HepG2 (cell line): ENCODE data around the gene C16orf54. TPM values are rescaled to one million over a fixed set of nuclear protein-coding genes. Genes with fewer than 3 reads are reported as not detected.

Source experiments
- DNMT1 ChIP-seq: sonication (generic); formaldehyde crosslinking; IDR thresholded peaks from 2 replicates; pipeline ENCODE4 v1.5.1; 2020; ENCODE audit warnings: mild to moderate bottlenecking, missing genetic modification reagents
- EED ChIP-seq: sonication (generic); formaldehyde crosslinking; IDR thresholded peaks from 2 replicates; pipeline ENCODE4 v1.5.0; 2020; ENCODE audit warnings: mild to moderate bottlenecking, missing genetic modification reagents
- HMG20A ChIP-seq: IDR thresholded peaks from 2 replicates; pipeline ENCODE4 v1.6.1; 2016; ENCODE audit warnings: borderline replicate concordance
- HMGA1 ChIP-seq: sonication (generic); formaldehyde crosslinking; conservative IDR thresholded peaks from 2 replicates; pipeline ENCODE4 v1.4.0; 2020; ENCODE audit warnings: missing genetic modification reagents
- IRX3 ChIP-seq: sonication (generic); formaldehyde crosslinking; IDR thresholded peaks from 2 replicates; pipeline ENCODE4 v1.8.1; 2023; ENCODE audit warnings: mild to moderate bottlenecking, low read depth, missing genetic modification reagents, borderline replicate concordance
- MAFG ChIP-seq: sonication (generic); formaldehyde crosslinking; IDR thresholded peaks from 2 replicates; pipeline ENCODE4 v1.5.1; 2020; ENCODE audit warnings: mild to moderate bottlenecking, missing genetic modification reagents
- PREB ChIP-seq: sonication (generic); formaldehyde crosslinking; IDR thresholded peaks from 2 replicates; pipeline ENCODE4 v1.4.0; 2020; ENCODE audit warnings: missing genetic modification reagents
- PTBP1 ChIP-seq: fragments of 200-400 bp; formaldehyde crosslinking; IDR thresholded peaks from 2 replicates; pipeline ENCODE4 v1.6.1; 2018; ENCODE audit warnings: low read length, low read depth; ENCODE audit not compliant: poor library complexity, severe bottlenecking
- SAFB2 ChIP-seq: sonication (generic); formaldehyde crosslinking; IDR thresholded peaks from 2 replicates; pipeline ENCODE4 v1.5.1; 2020; ENCODE audit warnings: missing genetic modification reagents, low read depth, mild to moderate bottlenecking, borderline replicate concordance
- SIN3A ChIP-seq: IDR thresholded peaks from 2 replicates; pipeline ENCODE4 v1.6.1; 2011; ENCODE audit warnings: low read depth, mild to moderate bottlenecking, control low read depth, low read length, borderline replicate concordance
- SMC3 ChIP-seq: IDR thresholded peaks from 2 replicates; pipeline ENCODE4 v1.6.1; 2011; ENCODE audit warnings: low read length, improper control_type of control experiment
- TBX2 ChIP-seq: sonication (generic); formaldehyde crosslinking; IDR thresholded peaks from 2 replicates; pipeline ENCODE4 v1.5.0; 2020; ENCODE audit warnings: missing genetic modification reagents, mild to moderate bottlenecking, borderline replicate concordance
- TBX3 ChIP-seq: fragments of 450-650 bp; IDR thresholded peaks from 2 replicates; pipeline ENCODE4 v1.6.1; 2017; ENCODE audit warnings: antibody characterized with exemption, mild to moderate bottlenecking, inconsistent platforms, borderline replicate concordance
- ZC3H4 ChIP-seq: sonication (generic); formaldehyde crosslinking; IDR thresholded peaks from 2 replicates; pipeline ENCODE4 v1.4.0; 2020; ENCODE audit warnings: missing genetic modification reagents, borderline replicate concordance
- ZKSCAN8 ChIP-seq: IDR thresholded peaks from 2 replicates; pipeline ENCODE4 v1.6.1; 2016; ENCODE audit warnings: borderline replicate concordance, missing genetic modification reagents, missing compliant biosample characterization
- ZNF224 ChIP-seq: sonication (generic); formaldehyde crosslinking; IDR thresholded peaks from 2 replicates; pipeline ENCODE4 v1.5.0; 2020; ENCODE audit warnings: mild to moderate bottlenecking, missing genetic modification reagents
- ZNF232 ChIP-seq: sonication (generic); formaldehyde crosslinking; IDR thresholded peaks from 2 replicates; pipeline ENCODE4 v1.4.0; 2020; ENCODE audit warnings: missing genetic modification reagents, borderline replicate concordance
- ZNF329 ChIP-seq: sonication (generic); formaldehyde crosslinking; IDR thresholded peaks from 2 replicates; pipeline ENCODE4 v1.9.0; 2021; ENCODE audit warnings: low read depth, mild to moderate bottlenecking, missing genetic modification reagents
- ZNF362 ChIP-seq: sonication (generic); formaldehyde crosslinking; IDR thresholded peaks from 2 replicates; pipeline ENCODE4 v1.4.0; 2020; ENCODE audit warnings: missing genetic modification reagents, mild to moderate bottlenecking, borderline replicate concordance
- ZNF484 ChIP-seq: sonication (generic); formaldehyde crosslinking; IDR thresholded peaks from 2 replicates; pipeline ENCODE4 v1.5.1; 2020; ENCODE audit warnings: mild to moderate bottlenecking, low read depth, missing genetic modification reagents, borderline replicate concordance
- ZNF619 ChIP-seq: sonication (generic); formaldehyde crosslinking; IDR thresholded peaks from 2 replicates; pipeline ENCODE4 v1.4.0; 2020; ENCODE audit warnings: mild to moderate bottlenecking, missing genetic modification reagents
- ZNF75D ChIP-seq: sonication (generic); formaldehyde crosslinking; IDR thresholded peaks from 2 replicates; pipeline ENCODE4 v1.8.1; 2023; ENCODE audit warnings: missing genetic modification reagents, mild to moderate bottlenecking, borderline replicate concordance
- ZNF788 ChIP-seq: sonication (generic); formaldehyde crosslinking; IDR thresholded peaks from 2 replicates; pipeline ENCODE4 v1.5.0; 2020; ENCODE audit warnings: mild to moderate bottlenecking, missing genetic modification reagents, borderline replicate concordance
- ZNF816 ChIP-seq: sonication (generic); formaldehyde crosslinking; IDR thresholded peaks from 2 replicates; pipeline ENCODE4 v1.8.0; 2022; ENCODE audit warnings: missing genetic modification reagents, mild to moderate bottlenecking, borderline replicate concordance
- polyA plus RNA-seq, 8 experiments: library from polyadenylated mRNA; depleted of rRNA in 3 of 8; stranded (reverse) in 7 of 8; unstranded in 1 of 8; fragments of >200 nt; fragmentation: Illumina TruSeq in 4 of 8; extraction: Trizol in 4 of 8; gene quantifications; 2 replicates each; pipeline versions ENCODE4 v1.2.1 to v1.2.3, GENCODE V29; 2011 to 2016; ENCODE audit warnings: low read depth in 4 of 8, missing spikeins in 1 of 8, mixed read lengths in 1 of 8; ENCODE audit not compliant: insufficient read depth in 1 of 8
- total RNA-seq, 5 experiments: library from RNA; depleted of rRNA; stranded (reverse); fragments of >200 nt; fragmentation: Illumina TruSeq; extraction: Trizol; gene quantifications; 2 replicates each; pipeline ENCODE4 v1.2.3, GENCODE V29; 2016; ENCODE audit warnings: low read depth in 1 of 5
- TF ChIP-seq, protein P1 (sequence below): sonication (generic); formaldehyde crosslinking; IDR thresholded peaks from 2 replicates; pipeline ENCODE4 v1.5.0; 2020; ENCODE audit warnings: mild to moderate bottlenecking, missing genetic modification reagents, borderline replicate concordance
- TF ChIP-seq, protein P2 (sequence below): sonication (generic); formaldehyde crosslinking; IDR thresholded peaks from 2 replicates; pipeline ENCODE4 v1.8.0; 2022; ENCODE audit warnings: missing genetic modification reagents, mild to moderate bottlenecking, inconsistent platforms, borderline replicate concordance

Gene C16orf54
- total and polyA plus RNA-seq, 2 of the 13 experiments (the other 11 are each of a cell fraction or from before 2014, with no cell fraction given), result not detected

GRCh38 chr16:29784901-29785500 is 39.2 kb upstream of the C16orf54 start (continued):
- TF ChIP-seq, protein P1, sequence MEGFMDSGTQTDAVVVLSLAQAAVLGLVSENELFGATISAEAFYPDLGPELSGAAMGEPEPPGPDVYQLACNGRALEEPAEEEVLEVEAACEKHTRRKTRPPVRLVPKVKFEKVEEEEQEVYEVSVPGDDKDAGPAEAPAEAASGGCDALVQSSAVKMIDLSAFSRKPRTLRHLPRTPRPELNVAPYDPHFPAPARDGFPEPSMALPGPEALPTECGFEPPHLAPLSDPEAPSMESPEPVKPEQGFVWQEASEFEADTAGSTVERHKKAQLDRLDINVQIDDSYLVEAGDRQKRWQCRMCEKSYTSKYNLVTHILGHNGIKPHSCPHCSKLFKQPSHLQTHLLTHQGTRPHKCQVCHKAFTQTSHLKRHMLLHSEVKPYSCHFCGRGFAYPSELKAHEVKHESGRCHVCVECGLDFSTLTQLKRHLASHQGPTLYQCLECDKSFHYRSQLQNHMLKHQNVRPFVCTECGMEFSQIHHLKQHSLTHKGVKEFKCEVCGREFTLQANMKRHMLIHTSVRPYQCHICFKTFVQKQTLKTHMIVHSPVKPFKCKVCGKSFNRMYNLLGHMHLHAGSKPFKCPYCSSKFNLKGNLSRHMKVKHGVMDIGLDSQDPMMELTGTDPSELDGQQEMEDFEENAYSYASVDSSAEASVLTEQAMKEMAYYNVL, result no peak
- TF ChIP-seq ZKSCAN8 (CRISPR knock-in tag), result peak; percentile 60; the same call in 1 of the 2 replicates
- no peak for TF ChIP-seq ZNF75D
- peak; percentile 79 for TF ChIP-seq TBX2 (CRISPR knock-in tag)
- TF ChIP-seq PREB (CRISPR knock-in tag), result no peak
- peak; percentile 74; the same call in 1 of the 2 replicates for TF ChIP-seq ZNF788 (CRISPR knock-in tag)
- TF ChIP-seq ZNF484, result no peak
- 0 out of 2 replicates have a peak, but pooled peaks have one; percentile 69 for TF ChIP-seq DNMT1 (CRISPR knock-in tag)
- no peak for TF ChIP-seq ZNF619 (CRISPR knock-in tag)
- TF ChIP-seq SAFB2, result no peak
- TF ChIP-seq, protein P2, sequence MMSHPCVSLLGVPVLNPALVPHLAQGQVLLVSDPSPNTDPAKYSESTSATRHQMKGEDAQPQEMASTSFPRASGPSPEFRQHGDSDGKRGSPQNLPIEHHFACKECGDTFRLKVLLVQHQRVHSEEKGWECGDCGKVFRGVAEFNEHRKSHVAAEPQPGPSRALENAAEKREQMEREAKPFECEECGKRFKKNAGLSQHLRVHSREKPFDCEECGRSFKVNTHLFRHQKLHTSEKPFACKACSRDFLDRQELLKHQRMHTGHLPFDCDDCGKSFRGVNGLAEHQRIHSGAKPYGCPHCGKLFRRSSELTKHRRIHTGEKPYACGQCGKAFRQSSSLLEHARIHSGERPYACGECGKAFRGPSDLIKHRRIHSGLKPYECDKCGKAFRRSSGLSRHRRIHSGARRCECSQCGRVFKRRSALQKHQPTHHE (CRISPR knock-in tag), result no peak
- no peak for TF ChIP-seq IRX3
- TF ChIP-seq ZNF224, result no peak
- no peak for TF ChIP-seq ZNF329
- no peak for TF ChIP-seq MAFG (CRISPR knock-in tag)
- TF ChIP-seq SIN3A, result no peak
- TF ChIP-seq ZC3H4 (CRISPR knock-in tag), result no peak
- TF ChIP-seq ZNF232 (CRISPR knock-in tag), result no peak
- no peak for TF ChIP-seq HMG20A (CRISPR knock-in tag)
- no peak for TF ChIP-seq HMGA1
- TF ChIP-seq TBX3, result no peak
- no peak for TF ChIP-seq SMC3
- TF ChIP-seq EED (CRISPR knock-in tag), result no peak
- TF ChIP-seq ZNF816 (CRISPR knock-in tag), result no peak
- peak; percentile 46; the same call in 1 of the 2 replicates for TF ChIP-seq ZNF362 (CRISPR knock-in tag)
- no peak for TF ChIP-seq PTBP1
